HG03558 (cell line): Measurements from ENCODE around the gene SAMD4A.

ENCODE experiments used
- ATAC-seq: cut with Tn5 transposase; IDR thresholded peaks from one replicate; pipeline ENCODE4 v1.9.1; 2021; ENCODE audit warnings: moderate number of reproducible peaks; ENCODE audit not compliant: unreplicated experiment; ENCODE audit errors: extremely low read depth

The SAMD4A gene

GRCh38 chr14:54652188-54652587 lies 85.3 kb downstream of the SAMD4A start:
- ATAC-seq: no peak

GRCh38 chr14:54652605-54653052 lies 85.7 kb downstream of the SAMD4A start:
- ATAC-seq: no peak

GRCh38 chr14:54653712-54654469 lies 87.0 kb downstream of the SAMD4A start:
- no peak for ATAC-seq

GRCh38 chr14:54654605-54655004 lies 87.7 kb downstream of the SAMD4A start:
- no peak for ATAC-seq

GRCh38 chr14:54658836-54659235 lies 91.9 kb downstream of the SAMD4A start:
- no peak for ATAC-seq

- no peak for ATAC-seq
Observed at GRCh38 chr14:54659365-54659764, 92.4 kb downstream of the SAMD4A start.

- ATAC-seq: no peak
Observed at GRCh38 chr14:54660604-54661111, 93.7 kb downstream of the SAMD4A start.

- no peak for ATAC-seq
Observed at GRCh38 chr14:54662491-54663133, 95.7 kb downstream of the SAMD4A start.

- ATAC-seq: no peak
Observed at GRCh38 chr14:54664961-54665360, 98.0 kb downstream of the SAMD4A start.

GRCh38 chr14:54665946-54666345 lies 99.0 kb downstream of the SAMD4A start:
- no peak for ATAC-seq

GRCh38 chr14:54667026-54667744 lies 100.3 kb downstream of the SAMD4A start:
- ATAC-seq: no peak

GRCh38 chr14:54667764-54668163 lies 100.8 kb downstream of the SAMD4A start:
- ATAC-seq: no peak

GRCh38 chr14:54669721-54670561 lies 103.0 kb downstream of the SAMD4A start:
- no peak for ATAC-seq

- ATAC-seq: no peak
Observed at GRCh38 chr14:54671537-54671936, 104.6 kb downstream of the SAMD4A start.

- ATAC-seq: no peak
Observed at GRCh38 chr14:54672181-54672580, 105.3 kb downstream of the SAMD4A start.

GRCh38 chr14:54672688-54673087 lies 105.8 kb downstream of the SAMD4A start:
- no peak for ATAC-seq

- no peak for ATAC-seq
Observed at GRCh38 chr14:54673193-54674045, 106.5 kb downstream of the SAMD4A start.

- ATAC-seq: no peak
Observed at GRCh38 chr14:54674046-54674741, 107.3 kb downstream of the SAMD4A start.
